GM10266 (cell line): ENCODE measurements around the gene UMODL1.

Experiments used
- DNase-seq: peaks from one replicate; pipeline ENCODE4 v3.0.0; 2012; ENCODE audit errors: extremely low spot score
- CTCF ChIP-seq: IDR thresholded peaks from 2 replicates; pipeline ENCODE4 v1.5.1; 2012; ENCODE audit warnings: mild to moderate bottlenecking, low read depth; ENCODE audit not compliant: control insufficient read depth, insufficient read depth; ENCODE audit errors: missing control alignments

The UMODL1 gene

GRCh38 chr21:42081931-42082381 lies 10.8 kb downstream of the UMODL1 start:
- no peak for TF ChIP-seq CTCF
- DNase-seq: no peak

- TF ChIP-seq CTCF: no peak
- DNase-seq: no peak
These were observed 11.6 kb downstream of the UMODL1 start for GRCh38 chr21:42082501-42083360.

- TF ChIP-seq CTCF: no peak
- no peak for DNase-seq
These were observed 12.2 kb downstream of the UMODL1 start for GRCh38 chr21:42083361-42083690.

GRCh38 chr21:42084079-42084478 lies 13.0 kb downstream of the UMODL1 start:
- TF ChIP-seq CTCF: no peak
- no peak for DNase-seq

GRCh38 chr21:42085246-42086077 lies 14.3 kb downstream of the UMODL1 start:
- no peak for DNase-seq
- no peak for TF ChIP-seq CTCF

- DNase-seq: no peak
- no peak for TF ChIP-seq CTCF
These were observed 15.9 kb downstream of the UMODL1 start for GRCh38 chr21:42086969-42087368.

GRCh38 chr21:42088148-42088547 lies 17.0 kb downstream of the UMODL1 start:
- no peak for DNase-seq
- no peak for TF ChIP-seq CTCF
